ENCODE results near the gene LRRC1. TPM values are rescaled to one million over a fixed set of nuclear protein-coding genes. Genes with fewer than 3 reads are reported as not detected.

Gene LRRC1
- total RNA-seq, 1 donor, result 18.6 TPM

DNA sequence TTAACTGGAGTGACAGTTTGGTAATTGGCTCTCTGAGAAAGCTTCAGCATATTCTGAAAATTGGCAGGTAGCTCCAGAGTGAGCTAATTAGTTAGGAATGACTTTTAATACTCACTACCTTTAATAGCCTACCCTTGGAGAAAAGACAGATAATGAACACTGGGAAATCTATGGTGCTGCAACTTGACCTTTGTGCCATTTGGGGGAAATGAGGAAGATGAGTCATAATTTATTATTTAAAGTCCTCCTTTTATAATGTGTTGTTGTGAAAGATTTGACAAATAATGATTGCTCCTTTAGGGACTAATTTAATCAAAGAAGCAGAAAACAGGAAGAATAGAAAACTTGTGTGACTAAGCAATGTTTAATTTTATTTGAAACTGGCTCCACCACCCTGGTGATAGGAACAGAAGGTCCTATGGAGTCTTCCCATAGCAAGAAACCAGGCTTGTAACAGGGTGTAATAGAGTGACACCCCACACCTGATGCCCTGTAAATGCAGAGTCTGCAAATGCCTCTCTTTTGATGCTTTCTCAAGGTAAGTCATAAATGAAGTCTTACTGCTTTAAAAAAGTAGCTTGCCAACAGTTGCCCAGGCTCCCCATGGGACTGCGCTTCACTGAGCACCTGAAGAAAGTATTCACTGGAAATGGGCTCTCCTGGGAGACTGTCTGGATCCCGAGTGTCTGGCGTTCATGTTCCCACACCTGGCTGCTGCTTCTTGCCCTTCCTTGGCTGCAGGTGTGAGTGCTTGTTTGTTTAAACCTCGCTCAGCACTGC lies 134.4 kb downstream of the LRRC1 start:
- TF ChIP-seq, protein P1, sequence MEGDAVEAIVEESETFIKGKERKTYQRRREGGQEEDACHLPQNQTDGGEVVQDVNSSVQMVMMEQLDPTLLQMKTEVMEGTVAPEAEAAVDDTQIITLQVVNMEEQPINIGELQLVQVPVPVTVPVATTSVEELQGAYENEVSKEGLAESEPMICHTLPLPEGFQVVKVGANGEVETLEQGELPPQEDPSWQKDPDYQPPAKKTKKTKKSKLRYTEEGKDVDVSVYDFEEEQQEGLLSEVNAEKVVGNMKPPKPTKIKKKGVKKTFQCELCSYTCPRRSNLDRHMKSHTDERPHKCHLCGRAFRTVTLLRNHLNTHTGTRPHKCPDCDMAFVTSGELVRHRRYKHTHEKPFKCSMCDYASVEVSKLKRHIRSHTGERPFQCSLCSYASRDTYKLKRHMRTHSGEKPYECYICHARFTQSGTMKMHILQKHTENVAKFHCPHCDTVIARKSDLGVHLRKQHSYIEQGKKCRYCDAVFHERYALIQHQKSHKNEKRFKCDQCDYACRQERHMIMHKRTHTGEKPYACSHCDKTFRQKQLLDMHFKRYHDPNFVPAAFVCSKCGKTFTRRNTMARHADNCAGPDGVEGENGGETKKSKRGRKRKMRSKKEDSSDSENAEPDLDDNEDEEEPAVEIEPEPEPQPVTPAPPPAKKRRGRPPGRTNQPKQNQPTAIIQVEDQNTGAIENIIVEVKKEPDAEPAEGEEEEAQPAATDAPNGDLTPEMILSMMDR (IDR thresholded peaks at IDR 0.05; ENCODE audit: insufficient read depth, low read depth, low read length), result no peak

DNA sequence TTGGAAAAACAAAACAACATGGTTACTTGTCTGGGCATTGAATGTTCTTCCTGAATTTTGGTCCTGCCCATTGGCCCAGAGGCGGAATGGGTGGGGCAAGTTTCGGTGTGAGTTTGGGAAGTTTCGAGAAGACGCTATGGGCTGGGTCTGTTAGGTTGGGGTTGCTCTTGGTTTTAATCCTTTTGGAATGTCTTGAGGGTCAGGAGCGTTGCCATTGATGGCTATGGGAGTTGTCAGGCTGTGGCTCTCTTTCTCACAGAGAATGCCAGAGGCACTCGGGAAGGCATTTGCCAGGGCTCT lies 135.0 kb downstream of the LRRC1 start:
- no peak overlapping the region for H3K4me3 ChIP-seq (ENCODE audit: low read depth, low read length)
- TF ChIP-seq, protein P1 (IDR thresholded peaks at IDR 0.05; ENCODE audit: insufficient read depth, low read depth, low read length), result no peak
- DNase-seq (ENCODE audit: low read depth), result no peak

More for the DNA sequence above, 134.4 kb downstream of the LRRC1 start:
- peak; percentile 29 for DNase-seq (ENCODE audit: low read depth)
- no peak overlapping the region for H3K4me3 ChIP-seq (ENCODE audit: low read depth, low read length)

DNA sequence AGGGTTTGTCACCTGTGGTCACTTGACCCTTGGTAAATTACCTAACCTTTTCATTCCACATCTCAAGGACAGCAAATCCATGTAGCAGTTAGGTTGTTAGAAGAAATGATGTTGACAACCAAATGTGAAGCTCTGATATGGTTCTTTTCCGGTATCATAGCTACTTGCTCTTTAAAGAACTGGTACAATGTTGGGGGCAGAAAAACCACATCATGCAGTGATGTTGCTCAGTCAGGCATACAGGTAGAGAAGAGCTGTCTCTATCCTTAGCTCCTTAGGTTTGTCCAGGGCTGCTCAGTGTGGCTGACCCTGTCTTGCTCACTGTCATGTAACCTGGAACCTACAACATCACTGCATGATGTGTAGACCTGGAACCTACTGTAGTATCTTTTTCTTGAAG lies 135.5 kb downstream of the LRRC1 start:
- TF ChIP-seq, protein P1 (IDR thresholded peaks at IDR 0.05; ENCODE audit: insufficient read depth, low read depth, low read length), result no peak
- no peak overlapping the region for H3K4me3 ChIP-seq (ENCODE audit: low read depth, low read length)
- no peak for DNase-seq (ENCODE audit: low read depth)

DNA sequence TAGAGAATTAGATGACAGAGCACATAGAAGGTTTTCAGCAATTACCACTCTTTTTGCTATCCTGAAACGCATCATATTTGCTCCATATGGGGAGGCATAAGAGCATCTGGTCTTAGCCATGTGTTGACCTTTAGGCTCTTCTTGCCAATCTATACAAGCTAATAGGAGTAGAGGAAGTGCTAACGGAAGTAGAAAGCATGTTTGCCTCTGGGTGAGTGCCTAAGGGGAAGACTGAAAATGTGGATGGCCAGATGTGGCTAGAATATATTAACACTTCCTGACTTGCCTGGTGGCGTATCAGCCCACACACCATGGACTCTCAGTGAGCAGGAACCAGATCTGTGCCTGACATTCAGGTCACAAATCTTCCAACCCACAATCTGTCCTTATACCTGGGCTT lies 136.3 kb downstream of the LRRC1 start:
- TF ChIP-seq, protein P1 (IDR thresholded peaks at IDR 0.05; ENCODE audit: insufficient read depth, low read depth, low read length), result no peak
- no peak overlapping the region for H3K4me3 ChIP-seq (ENCODE audit: low read depth, low read length)
- no peak for DNase-seq (ENCODE audit: low read depth)

DNA sequence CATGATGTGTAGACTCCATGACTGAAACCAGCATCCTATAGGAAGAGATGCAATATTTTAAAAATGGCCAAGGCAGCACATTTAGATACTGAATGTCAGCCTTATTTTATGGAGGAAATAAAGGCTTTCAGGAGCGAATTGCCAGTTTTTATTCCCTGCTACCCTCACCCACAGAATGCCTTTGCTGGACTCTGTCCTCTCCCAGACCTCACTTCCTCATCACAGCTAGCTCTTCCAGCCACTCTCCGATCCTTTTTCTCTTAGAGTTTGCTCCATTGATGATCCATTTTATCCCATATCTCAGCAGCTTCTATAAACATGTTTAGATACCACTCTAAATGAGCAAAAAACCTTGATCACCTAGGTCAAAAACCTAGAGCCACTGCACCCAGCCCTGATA lies 137.7 kb downstream of the LRRC1 start:
- DNase-seq (ENCODE audit: low read depth), result no peak
- TF ChIP-seq, protein P1 (IDR thresholded peaks at IDR 0.05; ENCODE audit: insufficient read depth, low read depth, low read length), result no peak
- H3K4me3 ChIP-seq (ENCODE audit: low read depth, low read length), result no peak overlapping the region

DNA sequence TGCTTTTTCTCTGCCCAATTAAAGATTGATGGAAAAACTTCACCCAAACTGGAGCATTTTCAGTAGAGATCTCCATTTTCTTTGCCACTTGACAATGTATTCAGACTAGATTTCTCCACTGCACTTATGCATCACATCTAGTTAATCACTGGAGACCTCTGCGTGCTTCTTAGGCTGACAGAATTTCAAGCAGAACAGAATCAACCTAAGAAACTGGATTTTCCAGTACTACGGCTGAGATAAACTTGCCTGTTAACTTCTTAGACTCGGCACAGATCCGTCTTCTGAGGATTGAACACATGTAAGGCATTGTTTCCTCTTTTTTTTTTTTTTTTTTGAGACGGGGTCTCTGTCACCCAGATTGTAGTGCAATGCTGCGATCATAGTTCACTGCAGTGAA lies 139.2 kb downstream of the LRRC1 start:
- no peak for DNase-seq (ENCODE audit: low read depth)
- no peak overlapping the region for H3K4me3 ChIP-seq (ENCODE audit: low read depth, low read length)
- TF ChIP-seq, protein P1 (IDR thresholded peaks at IDR 0.05; ENCODE audit: insufficient read depth, low read depth, low read length), result no peak

DNA sequence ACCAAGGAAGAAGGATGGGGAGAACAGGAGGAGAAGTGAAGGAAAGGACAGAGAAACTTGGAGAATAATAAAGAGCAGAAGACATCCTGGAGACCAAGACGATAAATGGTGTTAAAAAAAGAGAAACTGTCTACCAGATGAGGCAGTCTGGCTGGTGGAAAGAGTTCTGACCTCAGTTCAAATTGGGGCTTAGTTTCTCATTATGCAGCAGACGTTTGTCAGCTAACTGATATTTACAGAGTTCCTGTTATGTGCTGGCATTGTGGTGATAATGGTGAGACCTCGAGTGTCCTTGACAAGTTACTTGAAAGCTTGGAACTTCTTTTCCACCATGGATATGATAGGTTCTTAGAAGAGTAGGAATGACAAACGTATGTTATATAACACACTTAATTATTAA lies 142.7 kb downstream of the LRRC1 start:
- no peak overlapping the region for H3K4me3 ChIP-seq (ENCODE audit: low read depth, low read length)
- no peak for DNase-seq (ENCODE audit: low read depth)
- TF ChIP-seq, protein P1 (IDR thresholded peaks at IDR 0.05; ENCODE audit: insufficient read depth, low read depth, low read length), result no peak
